HG03039 (cell line): ENCODE data around the gene UTP18.
"Not testable (repeated sequence)": the region's sequence is repeated elsewhere in the genome, so short reads cannot be mapped to it uniquely, and the experiment has no call there.

Experiments
- ATAC-seq: cut with Tn5 transposase; IDR thresholded peaks from one replicate; pipeline ENCODE4 v1.9.1; 2021; ENCODE audit warnings: mild to moderate bottlenecking, moderate library complexity; ENCODE audit not compliant: unreplicated experiment

Gene UTP18

GRCh38 chr17:51258756-51259563 lies 1.4 kb upstream of the UTP18 start:
- no peak for ATAC-seq

GRCh38 chr17:51259564-51260236 lies 646 bp upstream of the UTP18 start, which contains the start of gene MBTD1:
Gene MBTD1 (minus strand): TSS chr17:51260049. CDS start chr17:51225161, 34,888 bp downstream.
- ATAC-seq: peak; percentile 79

GRCh38 chr17:51261024-51261963 lies 948 bp downstream of the UTP18 start:
- no peak for ATAC-seq

GRCh38 chr17:51263006-51263405 lies 2.7 kb downstream of the UTP18 start:
- no peak for ATAC-seq

- not testable (repeated sequence) for ATAC-seq
Observed at GRCh38 chr17:51264466-51264865, 4.1 kb downstream of the UTP18 start.

- ATAC-seq: no peak
Observed at GRCh38 chr17:51269991-51270390, 9.6 kb downstream of the UTP18 start.

GRCh38 chr17:51270636-51271035 lies 10.3 kb downstream of the UTP18 start:
- ATAC-seq: no peak

- no peak for ATAC-seq
Observed at GRCh38 chr17:51272812-51273211, 12.5 kb downstream of the UTP18 start.

GRCh38 chr17:51275381-51275780 lies 15.0 kb downstream of the UTP18 start:
- no peak for ATAC-seq

GRCh38 chr17:51279183-51279582 lies 18.8 kb downstream of the UTP18 start:
- ATAC-seq: no peak

GRCh38 chr17:51287412-51287811 lies 27.1 kb downstream of the UTP18 start:
- ATAC-seq: no peak

GRCh38 chr17:51289696-51290111 lies 29.4 kb downstream of the UTP18 start:
- ATAC-seq: no peak

GRCh38 chr17:51294338-51294737 lies 34.0 kb downstream of the UTP18 start:
- ATAC-seq: not testable (repeated sequence)

- no peak for ATAC-seq
Observed at GRCh38 chr17:51298508-51299371, 38.4 kb downstream of the UTP18 start.

- ATAC-seq: no peak
Observed at GRCh38 chr17:51299859-51300258, 39.5 kb downstream of the UTP18 start.

- ATAC-seq: no peak
Observed at GRCh38 chr17:51305182-51305581, 44.8 kb downstream of the UTP18 start.

- ATAC-seq: not testable (repeated sequence)
Observed at GRCh38 chr17:51312003-51312402, 51.7 kb downstream of the UTP18 start.

GRCh38 chr17:51319186-51319585 lies 58.8 kb downstream of the UTP18 start:
- no peak for ATAC-seq

- no peak for ATAC-seq
Observed at GRCh38 chr17:51322390-51323029, 62.2 kb downstream of the UTP18 start.

- no peak for ATAC-seq
Observed at GRCh38 chr17:51325471-51325870, 65.1 kb downstream of the UTP18 start.
